AG04450 (cell line): ENCODE results near the gene FXYD1. TPM values are rescaled to one million over a fixed set of nuclear protein-coding genes. Genes with fewer than 3 reads are reported as not detected.

ENCODE experiments used
- CTCF ChIA-PET: fragments of 300-600, 350-600 bp; formaldehyde crosslinking; extraction: SDS; loops from one replicate; lab custom pipeline; 2022; ENCODE audit warnings: antibody characterized with exemption, inconsistent platforms; lab: Charles Lee
- POLR2A ChIA-PET: fragments of 350-600 bp; formaldehyde crosslinking; extraction: SDS; loops from one replicate; lab custom pipeline; 2021; ENCODE audit warnings: antibody characterized with exemption, inconsistent platforms; lab: Yijun Ruan, JAX
- DNase-seq: peaks from one replicate; pipeline ENCODE4 v3.0.0-alpha.2; 2011; ENCODE audit warnings: low read depth, low spot score
- H3K27ac ChIP-seq: one replicate; pipeline ENCODE4 v1.5.1; 2012; ENCODE audit warnings: low read depth, low read length, control low read depth
- H3K27me3 ChIP-seq: one replicate; pipeline ENCODE4 v1.6.0; 2012; ENCODE audit warnings: low read length; ENCODE audit not compliant: control insufficient read depth, insufficient read depth
- H3K4me3 ChIP-seq: 2 replicates; pipeline ENCODE4 v1.5.1; 2011; ENCODE audit warnings: mild to moderate bottlenecking, low read depth, low read length, control low read depth
- H3K9me3 ChIP-seq: 2 replicates; pipeline ENCODE4 v1.5.1; 2012; ENCODE audit warnings: low read length; ENCODE audit not compliant: control insufficient read depth, insufficient read depth
- CTCF ChIP-seq: IDR thresholded peaks from 2 replicates; pipeline ENCODE4 v1.5.1; 2011; ENCODE audit warnings: low read depth, low read length, control low read depth, inconsistent platforms
- polyA plus RNA-seq: library from polyadenylated mRNA; depleted of rRNA; stranded (reverse); fragments of >200 nt; gene quantifications from 2 replicates; pipeline ENCODE4 v1.2.3, GENCODE V29; 2011

Gene FXYD1
- polyA plus RNA-seq, 1 experiment, result 1.3 TPM

- Histone ChIP-seq H3K27ac (no peak overlapping the region), H3K9me3 (no peaks in the 10 kb centered on the region), H3K4me3 (no peak overlapping the region), H3K27me3 (peaks cover 7% of the 10 kb centered on the region)
- TF ChIP-seq CTCF, result no peak
- ChIA-PET CTCF (interaction anchor here (0.6 to 4.8 kb wide), 3 partner anchors 18 to 551 kb away, joined by 5 to 31 read pairs (median 8); partner anchors contain the start of gene FXYD7), POLR2A (interaction anchor here (0.6 kb wide), 1 partner anchor 18 kb away, joined by 5 read pairs; no protein-coding TSS in a partner anchor)
- DNase-seq, result no peak
Observed at GRCh38 chr19:35117799-35118198, 20.8 kb upstream of the FXYD1 start.

GRCh38 chr19:35118268-35119020 is 20.2 kb upstream of the FXYD1 start:
- no peak overlapping the region for H3K4me3 ChIP-seq
- POLR2A ChIA-PET, result interaction anchor here (0.6 kb wide), 1 partner anchor 18 kb away, joined by 5 read pairs; no protein-coding TSS in a partner anchor
- no peak for TF ChIP-seq CTCF
- H3K27ac ChIP-seq, result no peak overlapping the region
- peaks cover 7% of the 10 kb centered on the region for H3K27me3 ChIP-seq
- no peaks in the 10 kb centered on the region for H3K9me3 ChIP-seq
- CTCF ChIA-PET, result interaction anchor here (0.7 to 4.8 kb wide), 3 partner anchors 18 to 51 kb away, joined by 5 to 31 read pairs (median 7); partner anchors contain the start of gene FXYD7
- no peak for DNase-seq

- Histone ChIP-seq H3K27ac (no peak overlapping the region), H3K4me3 (no peak overlapping the region), H3K27me3 (peaks cover 7% of the 10 kb centered on the region), H3K9me3 (no peaks in the 10 kb centered on the region)
- CTCF ChIA-PET, result interaction anchor here (2.0 kb wide), 1 partner anchor 52 kb away, joined by 7 read pairs; no protein-coding TSS in a partner anchor
- POLR2A ChIA-PET, result no interaction called here
- no peak for TF ChIP-seq CTCF
- DNase-seq, result no peak
Observed at GRCh38 chr19:35119091-35119490, 19.5 kb upstream of the FXYD1 start.

- CTCF ChIA-PET, result interaction anchor here (2.0 kb wide), 1 partner anchor 53 kb away, joined by 7 read pairs; no protein-coding TSS in a partner anchor
- TF ChIP-seq CTCF, result no peak
- H3K27me3 ChIP-seq, result peaks cover 7% of the 10 kb centered on the region
- DNase-seq, result no peak
- POLR2A ChIA-PET, result no interaction called here
- no peaks in the 10 kb centered on the region for H3K9me3 ChIP-seq
- H3K4me3 ChIP-seq, result no peak overlapping the region
- no peak overlapping the region for H3K27ac ChIP-seq
Observed at GRCh38 chr19:35119578-35120155, 19.0 kb upstream of the FXYD1 start.
